GM19372 (cell line): ENCODE data around the gene SETD1B.
"Not testable (repeated sequence)": the region's sequence is repeated elsewhere in the genome, so short reads cannot be mapped to it uniquely, and the experiment has no call there.

Source experiments
- ATAC-seq: cut with Tn5 transposase; IDR thresholded peaks from one replicate; pipeline ENCODE4 v1.9.1; 2021; ENCODE audit warnings: mild to moderate bottlenecking, low read depth, moderate library complexity; ENCODE audit not compliant: unreplicated experiment

SETD1B gene

GRCh38 chr12:121845701-121846100 is 41.9 kb downstream of the SETD1B start:
- ATAC-seq, result no peak

GRCh38 chr12:121849211-121849610 is 45.4 kb downstream of the SETD1B start:
- ATAC-seq, result no peak

DNA sequence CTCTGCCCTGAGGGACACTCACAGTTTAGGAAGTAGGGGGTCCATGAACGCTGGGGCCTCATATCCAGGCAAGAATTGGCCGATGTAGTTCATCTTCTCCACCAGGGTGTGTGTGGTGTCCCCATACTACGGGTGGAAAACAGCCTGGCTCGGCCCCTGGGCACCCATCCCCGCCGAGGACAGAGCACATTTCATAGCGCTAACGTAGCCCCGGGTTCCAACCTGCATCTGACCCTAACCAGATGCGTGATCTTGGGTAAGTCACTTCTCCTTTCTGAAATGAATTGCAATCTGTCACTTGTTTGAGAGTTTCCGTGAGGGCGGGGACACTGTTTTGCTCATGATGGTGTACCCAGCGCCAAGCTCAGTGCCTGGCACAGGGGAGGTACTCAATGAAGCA is 45.9 kb downstream of the SETD1B start:
- ATAC-seq, result no peak

GRCh38 chr12:121852392-121852791 is 48.6 kb downstream of the SETD1B start:
- ATAC-seq, result not testable (repeated sequence)

DNA sequence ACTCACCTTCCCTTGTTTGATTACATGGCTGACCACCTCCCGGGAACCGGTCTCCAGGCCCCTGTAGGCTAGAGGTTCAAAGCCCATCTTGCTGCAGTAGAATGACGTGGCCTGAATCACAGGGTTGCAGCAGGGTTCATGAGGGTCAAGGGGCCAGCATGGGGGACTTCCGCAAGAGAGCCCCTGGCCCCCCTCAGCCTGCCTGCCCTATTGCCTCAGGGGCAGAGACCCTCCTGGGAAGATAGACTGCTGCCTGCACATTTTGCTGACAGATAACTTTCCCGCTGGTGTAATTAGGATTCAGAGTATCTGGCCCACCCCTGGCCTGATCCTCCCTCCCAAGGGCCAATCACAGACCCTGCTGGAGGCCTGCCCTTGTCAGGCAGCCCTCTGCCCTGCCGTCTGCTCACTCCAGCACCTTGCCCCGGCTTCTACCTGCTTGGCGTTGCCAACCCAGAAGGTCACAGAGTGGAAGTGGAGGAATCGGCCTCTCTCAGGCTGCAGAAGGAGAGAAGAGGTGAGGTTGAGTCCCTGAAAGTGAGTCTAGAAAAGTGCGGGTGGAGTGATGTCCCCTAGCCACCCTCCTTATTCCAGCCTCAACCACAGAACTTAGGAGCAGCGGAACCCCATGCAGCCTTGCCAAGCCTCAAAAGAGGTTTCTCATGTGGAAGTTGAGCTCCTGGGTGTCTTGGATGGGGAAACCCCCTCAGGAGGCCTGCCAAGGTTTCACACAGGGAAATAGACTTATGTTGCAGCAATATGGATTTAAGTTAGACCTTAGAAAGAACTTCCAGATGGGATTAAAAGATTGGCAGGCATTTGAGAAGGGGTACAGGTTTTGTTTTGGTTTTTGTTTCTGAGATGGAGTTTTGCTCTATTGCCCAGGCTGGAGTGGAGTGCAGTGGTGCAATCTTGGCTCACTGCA is 53.8 kb downstream of the SETD1B start:
- no peak for ATAC-seq

GRCh38 chr12:121858318-121858661 is 54.5 kb downstream of the SETD1B start:
- ATAC-seq, result no peak

DNA sequence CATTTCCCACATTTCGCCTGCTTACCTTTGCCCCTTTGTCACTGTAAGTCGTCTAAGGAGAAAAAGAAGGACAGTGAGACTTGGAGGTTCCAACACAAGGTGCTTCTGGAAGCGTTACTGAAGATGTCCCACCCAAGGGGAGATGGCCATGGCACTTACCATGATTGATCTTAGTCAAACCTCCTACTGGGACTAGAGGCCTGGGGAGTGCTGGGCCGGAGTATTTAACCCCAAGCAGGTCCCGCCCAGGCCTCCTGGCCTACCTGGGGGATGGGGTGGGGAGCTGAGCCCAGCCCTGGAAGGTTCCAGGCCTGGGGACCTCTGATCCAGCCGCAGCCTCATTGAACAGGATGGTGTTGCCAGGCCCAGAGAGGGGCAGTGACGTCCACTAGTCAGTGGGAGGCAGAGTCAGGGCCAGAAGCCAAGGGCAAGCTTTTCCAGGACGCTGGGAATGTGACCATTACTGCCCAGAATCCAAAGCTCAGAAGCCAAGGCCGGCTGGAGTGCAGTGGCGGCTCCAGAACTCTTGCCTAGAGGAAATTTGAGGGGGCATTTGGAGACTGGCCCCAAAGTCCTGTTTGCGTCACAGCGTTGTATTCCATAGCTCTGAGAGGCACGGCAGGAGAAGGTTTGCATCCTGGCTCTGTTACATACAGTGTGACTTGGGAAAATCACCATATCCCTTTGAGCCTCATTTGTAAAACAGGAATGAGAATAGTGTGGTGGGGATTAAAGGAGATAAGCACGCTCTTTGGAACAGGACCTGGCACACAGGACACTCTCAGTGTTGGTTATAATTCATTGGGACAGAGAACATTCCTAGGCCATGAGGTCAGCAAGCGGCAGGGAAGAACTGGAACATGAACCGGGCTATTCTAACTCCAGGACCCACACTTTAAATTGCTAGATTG is 55.1 kb downstream of the SETD1B start, which contains the start of gene HPD:
Gene HPD, minus strand, starts transcription at position 198 of the 911 bp plus-strand sequence. Its CDS starts 36 bp downstream, at position 162.
- no peak for ATAC-seq

GRCh38 chr12:121860257-121860656 is 56.4 kb downstream of the SETD1B start:
- no peak for ATAC-seq

DNA sequence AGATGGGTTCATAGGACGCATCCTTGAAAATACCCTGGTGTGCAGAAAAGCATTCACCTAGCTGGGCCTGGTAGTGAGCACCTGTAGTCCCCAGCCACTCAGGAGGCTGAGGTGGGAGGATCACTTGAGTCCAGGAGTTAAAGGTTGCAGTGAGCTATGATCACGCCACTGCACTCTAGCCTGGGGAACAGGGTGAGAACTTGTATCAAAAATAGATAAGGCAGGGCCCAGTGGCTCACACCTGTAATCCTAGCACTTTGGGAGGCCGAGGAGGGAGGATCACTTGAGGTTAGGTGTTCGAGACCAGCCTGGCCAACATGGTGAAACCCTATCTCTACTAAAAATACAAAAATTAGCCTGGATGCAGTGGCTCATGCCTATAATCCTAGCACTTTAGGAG is 56.9 kb downstream of the SETD1B start:
- ATAC-seq, result not testable (repeated sequence)

DNA sequence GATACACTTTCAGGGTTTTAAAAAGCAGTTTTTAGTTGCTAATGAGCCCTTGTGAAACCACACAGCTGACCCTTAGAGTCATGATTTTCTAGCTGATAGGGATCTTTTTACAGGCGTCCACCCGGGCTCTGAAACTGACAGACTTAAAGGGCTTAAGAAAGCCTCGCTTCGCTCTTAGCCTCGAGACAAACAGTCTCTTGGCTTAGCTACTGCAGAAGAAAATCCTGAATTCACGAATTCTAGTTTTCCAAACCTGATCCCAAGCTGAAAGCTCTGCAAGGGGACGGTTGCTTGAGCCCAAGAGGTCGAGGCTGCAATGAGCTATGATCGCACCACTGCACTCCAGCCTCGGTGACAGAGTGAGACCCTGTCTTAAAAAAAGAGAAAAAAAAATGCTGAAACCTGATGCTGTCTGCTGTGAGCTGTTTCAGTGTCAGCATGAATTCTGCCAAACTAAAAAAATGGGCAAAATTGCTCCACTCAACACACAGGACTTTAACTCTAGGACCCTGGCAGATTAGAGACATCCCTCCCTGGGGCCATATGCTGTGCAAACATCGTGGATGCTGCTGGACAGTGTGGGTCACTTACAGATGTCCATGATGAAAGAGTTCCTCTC is 57.9 kb downstream of the SETD1B start:
- ATAC-seq, result no peak

- ATAC-seq, result no peak
Observed at GRCh38 chr12:121866331-121866730, 62.5 kb downstream of the SETD1B start.

GRCh38 chr12:121869229-121869628 is 65.4 kb downstream of the SETD1B start:
- not testable (repeated sequence) for ATAC-seq

DNA sequence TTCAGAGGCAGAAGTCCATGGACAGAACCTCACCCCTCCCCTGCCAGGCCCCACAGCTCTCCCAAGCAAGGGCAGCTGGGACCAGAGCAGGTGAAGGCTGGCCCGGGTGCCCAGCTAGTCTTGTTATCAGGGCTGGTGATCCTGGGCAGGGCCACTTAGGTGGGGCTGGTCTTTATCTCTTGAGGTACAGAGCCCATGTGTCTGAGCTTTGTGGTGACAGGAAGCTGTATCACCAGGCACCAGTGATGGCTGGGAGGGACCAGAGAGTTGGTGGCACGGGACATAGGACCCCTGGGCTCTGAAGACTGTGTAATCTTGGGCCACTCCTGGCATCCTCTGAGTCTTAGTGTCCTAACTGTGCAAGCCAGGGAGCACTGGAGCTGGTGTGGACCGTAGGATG is 67.7 kb downstream of the SETD1B start:
- no peak for ATAC-seq

GRCh38 chr12:121872546-121873215 is 68.9 kb downstream of the SETD1B start:
- ATAC-seq, result no peak

GRCh38 chr12:121873216-121873569 is 69.4 kb downstream of the SETD1B start:
- no peak for ATAC-seq

DNA sequence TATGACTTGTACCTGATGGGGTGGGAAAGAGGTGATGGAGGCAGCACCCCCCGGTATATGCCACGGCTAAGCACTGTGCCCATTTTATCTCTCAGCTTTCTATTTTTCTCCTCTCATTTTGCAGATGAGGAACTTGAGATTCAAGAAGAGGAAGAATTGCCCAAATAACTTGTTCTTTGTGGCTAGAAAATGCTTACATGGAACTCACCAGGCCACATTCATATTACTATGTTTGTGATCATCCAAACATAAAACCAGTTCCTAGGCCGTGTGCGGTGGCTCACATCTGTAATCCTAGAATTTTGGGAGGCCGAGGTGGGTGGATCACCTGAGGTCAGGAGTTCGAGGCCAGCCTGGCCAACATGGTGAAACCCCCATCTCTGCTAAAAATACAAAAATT is 70.3 kb downstream of the SETD1B start:
- no peak for ATAC-seq

DNA sequence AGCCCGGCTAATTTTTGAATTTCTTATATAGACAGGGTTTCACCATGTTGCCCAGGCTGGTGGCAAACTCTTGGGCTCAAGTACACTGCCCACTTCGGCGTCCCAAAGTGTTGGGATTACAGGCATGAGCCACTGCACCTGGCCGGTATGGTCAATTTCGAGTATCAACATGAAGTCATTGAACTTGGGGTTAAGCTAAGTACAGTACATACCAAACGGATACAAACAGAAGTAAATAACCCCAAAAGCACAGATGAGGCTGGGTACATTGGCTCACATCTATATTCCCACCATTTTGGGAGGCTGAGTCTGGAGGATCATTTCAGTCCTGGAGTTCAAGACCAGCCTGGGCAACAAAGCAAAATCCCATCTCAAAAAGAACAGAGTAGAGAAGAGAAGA is 71.8 kb downstream of the SETD1B start:
- ATAC-seq, result no peak

GRCh38 chr12:121876080-121876447 is 72.3 kb downstream of the SETD1B start:
- ATAC-seq, result not testable (repeated sequence)
